GM18517 (cell line): Measurements from ENCODE around the gene TMEM30A.

ENCODE experiments used
- ATAC-seq: cut with Tn5 transposase; IDR thresholded peaks from one replicate; pipeline ENCODE4 v1.9.1; 2021; ENCODE audit warnings: mild to moderate bottlenecking, moderate library complexity; ENCODE audit not compliant: unreplicated experiment

Gene TMEM30A

GRCh38 chr6:75284632-75285282 lies at the start of gene TMEM30A:
TSS of gene TMEM30A (minus strand) at chr6:75284792. CDS start at chr6:75284638, 154 bp downstream.
- ATAC-seq: peak; percentile 82

GRCh38 chr6:75333676-75334200 lies 49.1 kb upstream of the TMEM30A start:
- ATAC-seq: no peak

GRCh38 chr6:75331151-75331550 lies 46.6 kb upstream of the TMEM30A start:
- ATAC-seq: no peak

GRCh38 chr6:75329703-75330102 lies 45.1 kb upstream of the TMEM30A start:
- no peak for ATAC-seq

GRCh38 chr6:75327807-75328206 lies 43.2 kb upstream of the TMEM30A start:
- no peak for ATAC-seq

GRCh38 chr6:75326557-75327258 lies 42.1 kb upstream of the TMEM30A start:
- no peak for ATAC-seq

GRCh38 chr6:75318900-75319299 lies 34.3 kb upstream of the TMEM30A start:
- ATAC-seq: no peak

- ATAC-seq: no peak
Measured at GRCh38 chr6:75317503-75318206, 33.1 kb upstream of the TMEM30A start.

- ATAC-seq: no peak
Measured at GRCh38 chr6:75315978-75316377, 31.4 kb upstream of the TMEM30A start.

GRCh38 chr6:75308250-75308988 lies 23.8 kb upstream of the TMEM30A start:
- no peak for ATAC-seq

GRCh38 chr6:75307364-75308004 lies 22.9 kb upstream of the TMEM30A start:
- no peak for ATAC-seq

GRCh38 chr6:75306064-75306463 lies 21.5 kb upstream of the TMEM30A start:
- ATAC-seq: no peak

- no peak for ATAC-seq
Measured at GRCh38 chr6:75305573-75305972, 21.0 kb upstream of the TMEM30A start.

GRCh38 chr6:75302280-75302679 lies 17.7 kb upstream of the TMEM30A start:
- no peak for ATAC-seq

GRCh38 chr6:75301537-75301936 lies 16.9 kb upstream of the TMEM30A start:
- no peak for ATAC-seq

- no peak for ATAC-seq
Measured at GRCh38 chr6:75301088-75301487, 16.5 kb upstream of the TMEM30A start.

GRCh38 chr6:75300531-75300855 lies 15.9 kb upstream of the TMEM30A start:
- ATAC-seq: no peak

GRCh38 chr6:75299801-75300530 lies 15.4 kb upstream of the TMEM30A start:
- no peak for ATAC-seq

- ATAC-seq: peak; percentile 75
Measured at GRCh38 chr6:75296811-75297779, 12.5 kb upstream of the TMEM30A start.
